HepG2 (cell line): ENCODE measurements around the gene MYH10. TPM values are rescaled to one million over a fixed set of nuclear protein-coding genes. Genes with fewer than 3 reads are reported as not detected.
A peak's percentile ranks its signal among the peaks of the same experiment; 100 is the strongest.

ENCODE experiments used
- CEBPB ChIP-seq: IDR thresholded peaks from 2 replicates; pipeline ENCODE4 v1.6.1; 2011; ENCODE audit warnings: low read depth, low read length, improper control_type of control experiment, borderline replicate concordance
- FOXO1 ChIP-seq: sonication (generic); formaldehyde crosslinking; IDR thresholded peaks from 2 replicates; pipeline ENCODE4 v1.4.0; 2020; ENCODE audit warnings: missing genetic modification reagents
- HNF4A ChIP-seq: sonication (generic); formaldehyde crosslinking; IDR thresholded peaks from 2 replicates; pipeline ENCODE4 v1.4.0; 2020; ENCODE audit warnings: missing genetic modification reagents
- RELA ChIP-seq: sonication (generic); formaldehyde crosslinking; IDR thresholded peaks from 2 replicates; pipeline ENCODE4 v1.4.0; 2020; ENCODE audit warnings: missing genetic modification reagents
- RXRB ChIP-seq: IDR thresholded peaks from 2 replicates; pipeline ENCODE4 v1.6.1; 2016; ENCODE audit warnings: borderline replicate concordance, missing genetic modification reagents, missing compliant biosample characterization
- SOX5 ChIP-seq: IDR thresholded peaks from 2 replicates; pipeline ENCODE4 v1.6.1; 2016; ENCODE audit warnings: borderline replicate concordance
- SRF ChIP-seq: IDR thresholded peaks from 2 replicates; pipeline ENCODE4 v1.6.1; 2011; ENCODE audit warnings: mild to moderate bottlenecking, low read depth, low read length, moderate library complexity
- ZBTB7A ChIP-seq: sonication (generic); formaldehyde crosslinking; IDR thresholded peaks from 2 replicates; pipeline ENCODE4 v1.8.0; 2022; ENCODE audit warnings: mild to moderate bottlenecking, missing genetic modification reagents
- ZNF317 ChIP-seq: sonication (generic); formaldehyde crosslinking; IDR thresholded peaks from 2 replicates; pipeline ENCODE4 v1.5.0; 2020; ENCODE audit warnings: mild to moderate bottlenecking, missing genetic modification reagents
- ZNF331 ChIP-seq: sonication (generic); formaldehyde crosslinking; IDR thresholded peaks from 2 replicates; pipeline ENCODE4 v1.4.0; 2020; ENCODE audit warnings: missing genetic modification reagents
- ZNF367 ChIP-seq: sonication (generic); formaldehyde crosslinking; IDR thresholded peaks from 2 replicates; pipeline ENCODE4 v1.4.0; 2020; ENCODE audit warnings: missing genetic modification reagents, borderline replicate concordance
- polyA plus RNA-seq, 8 experiments: library from polyadenylated mRNA; depleted of rRNA in 3 of 8; stranded (reverse) in 7 of 8; unstranded in 1 of 8; fragments of >200 nt; fragmentation: Illumina TruSeq in 4 of 8; extraction: Trizol in 4 of 8; gene quantifications; 2 replicates each; pipeline versions ENCODE4 v1.2.1 to v1.2.3, GENCODE V29; 2011 to 2016; ENCODE audit warnings: low read depth in 4 of 8, missing spikeins in 1 of 8, mixed read lengths in 1 of 8; ENCODE audit not compliant: insufficient read depth in 1 of 8
- total RNA-seq, 5 experiments: library from RNA; depleted of rRNA; stranded (reverse); fragments of >200 nt; fragmentation: Illumina TruSeq; extraction: Trizol; gene quantifications; 2 replicates each; pipeline ENCODE4 v1.2.3, GENCODE V29; 2016; ENCODE audit warnings: low read depth in 1 of 5
- TF ChIP-seq, protein P1 (sequence below): sonication (generic); formaldehyde crosslinking; IDR thresholded peaks from 2 replicates; pipeline ENCODE4 v1.4.0; 2020; ENCODE audit warnings: missing genetic modification reagents
- TF ChIP-seq, protein P2 (sequence below): sonication (generic); formaldehyde crosslinking; IDR thresholded peaks from 2 replicates; pipeline ENCODE4 v1.4.0; 2020; ENCODE audit warnings: mild to moderate bottlenecking, missing genetic modification reagents
- TF ChIP-seq, protein P3 (sequence below): sonication (generic); formaldehyde crosslinking; IDR thresholded peaks from 2 replicates; pipeline ENCODE4 v1.4.0; 2020; ENCODE audit warnings: missing genetic modification reagents
- TF ChIP-seq, protein P4 (sequence below): IDR thresholded peaks from 2 replicates; pipeline ENCODE4 v1.4.0; 2020; ENCODE audit warnings: mild to moderate bottlenecking, missing genetic modification reagents

The MYH10 gene
- total and polyA plus RNA-seq, 2 of the 13 experiments (the other 11 are each of a cell fraction or from before 2014, with no cell fraction given), result 43.4 to 68.6 TPM

DNA sequence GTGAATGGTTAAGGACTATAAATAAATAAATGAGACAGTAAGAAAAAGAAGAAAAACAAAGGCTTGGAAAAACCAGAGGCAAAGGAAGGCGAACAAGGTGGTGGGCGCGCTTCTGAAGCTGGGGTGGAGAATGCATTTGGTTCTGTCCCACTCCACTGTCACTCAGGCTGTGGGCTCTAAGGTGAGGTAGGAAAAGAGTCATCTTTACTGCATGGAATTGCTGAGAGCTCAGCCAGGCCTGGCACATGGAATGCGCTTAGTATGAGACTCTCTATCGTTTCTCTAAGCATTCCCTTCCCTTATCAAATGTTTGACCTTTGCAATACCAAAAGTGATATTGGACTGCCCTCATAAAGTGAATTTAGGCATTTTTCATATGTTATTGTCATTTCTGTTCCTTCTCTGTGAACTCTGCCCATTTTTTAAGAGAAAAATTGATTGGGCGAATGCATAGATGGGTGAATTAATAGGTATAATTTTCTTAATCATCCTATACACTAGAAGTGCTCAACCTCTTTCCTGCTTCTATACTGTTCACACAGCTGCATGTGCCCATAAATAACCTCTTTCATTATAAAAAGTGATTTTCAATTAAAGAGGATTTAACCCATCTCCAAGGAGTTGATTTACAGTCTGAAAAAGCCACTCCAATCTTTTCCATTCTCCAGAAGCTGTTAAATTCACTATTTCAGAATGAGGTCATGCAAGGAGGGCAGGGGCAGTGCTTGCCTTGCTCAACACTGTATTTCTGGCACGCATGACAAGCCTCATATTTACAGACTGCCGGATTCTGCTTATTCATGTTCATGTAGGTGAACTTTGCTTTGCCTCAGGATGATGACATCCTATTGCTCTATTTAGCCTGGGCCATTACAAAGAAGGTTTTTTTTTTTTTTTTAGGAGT is 87.7 kb downstream of the MYH10 start (continued):
- TF ChIP-seq HNF4A (CRISPR knock-in tag), result peak; percentile 92
- TF ChIP-seq, protein P1, sequence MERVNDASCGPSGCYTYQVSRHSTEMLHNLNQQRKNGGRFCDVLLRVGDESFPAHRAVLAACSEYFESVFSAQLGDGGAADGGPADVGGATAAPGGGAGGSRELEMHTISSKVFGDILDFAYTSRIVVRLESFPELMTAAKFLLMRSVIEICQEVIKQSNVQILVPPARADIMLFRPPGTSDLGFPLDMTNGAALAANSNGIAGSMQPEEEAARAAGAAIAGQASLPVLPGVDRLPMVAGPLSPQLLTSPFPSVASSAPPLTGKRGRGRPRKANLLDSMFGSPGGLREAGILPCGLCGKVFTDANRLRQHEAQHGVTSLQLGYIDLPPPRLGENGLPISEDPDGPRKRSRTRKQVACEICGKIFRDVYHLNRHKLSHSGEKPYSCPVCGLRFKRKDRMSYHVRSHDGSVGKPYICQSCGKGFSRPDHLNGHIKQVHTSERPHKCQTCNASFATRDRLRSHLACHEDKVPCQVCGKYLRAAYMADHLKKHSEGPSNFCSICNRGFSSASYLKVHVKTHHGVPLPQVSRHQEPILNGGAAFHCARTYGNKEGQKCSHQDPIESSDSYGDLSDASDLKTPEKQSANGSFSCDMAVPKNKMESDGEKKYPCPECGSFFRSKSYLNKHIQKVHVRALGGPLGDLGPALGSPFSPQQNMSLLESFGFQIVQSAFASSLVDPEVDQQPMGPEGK (CRISPR knock-in tag), result peak; percentile 20; the same call in 1 of the 2 replicates
- no peak for TF ChIP-seq RELA (CRISPR knock-in tag)
- TF ChIP-seq FOXO1 (CRISPR knock-in tag), result peak; percentile 88
- TF ChIP-seq CEBPB, result peak; percentile 96
- peak; percentile 90 for TF ChIP-seq RXRB
- peak; percentile 85 for TF ChIP-seq SOX5 (CRISPR knock-in tag)
- TF ChIP-seq, protein P2, sequence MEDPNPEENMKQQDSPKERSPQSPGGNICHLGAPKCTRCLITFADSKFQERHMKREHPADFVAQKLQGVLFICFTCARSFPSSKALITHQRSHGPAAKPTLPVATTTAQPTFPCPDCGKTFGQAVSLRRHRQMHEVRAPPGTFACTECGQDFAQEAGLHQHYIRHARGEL (CRISPR knock-in tag), result no peak
- no peak for TF ChIP-seq ZNF317 (CRISPR knock-in tag)
- TF ChIP-seq SRF, result 0 out of 2 replicates have a peak, but pooled peaks have one; percentile 23
- TF ChIP-seq, protein P3, sequence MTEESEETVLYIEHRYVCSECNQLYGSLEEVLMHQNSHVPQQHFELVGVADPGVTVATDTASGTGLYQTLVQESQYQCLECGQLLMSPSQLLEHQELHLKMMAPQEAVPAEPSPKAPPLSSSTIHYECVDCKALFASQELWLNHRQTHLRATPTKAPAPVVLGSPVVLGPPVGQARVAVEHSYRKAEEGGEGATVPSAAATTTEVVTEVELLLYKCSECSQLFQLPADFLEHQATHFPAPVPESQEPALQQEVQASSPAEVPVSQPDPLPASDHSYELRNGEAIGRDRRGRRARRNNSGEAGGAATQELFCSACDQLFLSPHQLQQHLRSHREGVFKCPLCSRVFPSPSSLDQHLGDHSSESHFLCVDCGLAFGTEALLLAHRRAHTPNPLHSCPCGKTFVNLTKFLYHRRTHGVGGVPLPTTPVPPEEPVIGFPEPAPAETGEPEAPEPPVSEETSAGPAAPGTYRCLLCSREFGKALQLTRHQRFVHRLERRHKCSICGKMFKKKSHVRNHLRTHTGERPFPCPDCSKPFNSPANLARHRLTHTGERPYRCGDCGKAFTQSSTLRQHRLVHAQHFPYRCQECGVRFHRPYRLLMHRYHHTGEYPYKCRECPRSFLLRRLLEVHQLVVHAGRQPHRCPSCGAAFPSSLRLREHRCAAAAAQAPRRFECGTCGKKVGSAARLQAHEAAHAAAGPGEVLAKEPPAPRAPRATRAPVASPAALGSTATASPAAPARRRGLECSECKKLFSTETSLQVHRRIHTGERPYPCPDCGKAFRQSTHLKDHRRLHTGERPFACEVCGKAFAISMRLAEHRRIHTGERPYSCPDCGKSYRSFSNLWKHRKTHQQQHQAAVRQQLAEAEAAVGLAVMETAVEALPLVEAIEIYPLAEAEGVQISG (CRISPR knock-in tag), result peak; percentile 42; the same call in 1 of the 2 replicates
- TF ChIP-seq ZNF331 (CRISPR knock-in tag), result peak; percentile 92; the same call in 1 of the 2 replicates
- TF ChIP-seq ZBTB7A, result no peak
- no peak for TF ChIP-seq ZNF367 (CRISPR knock-in tag)
- TF ChIP-seq, protein P4, sequence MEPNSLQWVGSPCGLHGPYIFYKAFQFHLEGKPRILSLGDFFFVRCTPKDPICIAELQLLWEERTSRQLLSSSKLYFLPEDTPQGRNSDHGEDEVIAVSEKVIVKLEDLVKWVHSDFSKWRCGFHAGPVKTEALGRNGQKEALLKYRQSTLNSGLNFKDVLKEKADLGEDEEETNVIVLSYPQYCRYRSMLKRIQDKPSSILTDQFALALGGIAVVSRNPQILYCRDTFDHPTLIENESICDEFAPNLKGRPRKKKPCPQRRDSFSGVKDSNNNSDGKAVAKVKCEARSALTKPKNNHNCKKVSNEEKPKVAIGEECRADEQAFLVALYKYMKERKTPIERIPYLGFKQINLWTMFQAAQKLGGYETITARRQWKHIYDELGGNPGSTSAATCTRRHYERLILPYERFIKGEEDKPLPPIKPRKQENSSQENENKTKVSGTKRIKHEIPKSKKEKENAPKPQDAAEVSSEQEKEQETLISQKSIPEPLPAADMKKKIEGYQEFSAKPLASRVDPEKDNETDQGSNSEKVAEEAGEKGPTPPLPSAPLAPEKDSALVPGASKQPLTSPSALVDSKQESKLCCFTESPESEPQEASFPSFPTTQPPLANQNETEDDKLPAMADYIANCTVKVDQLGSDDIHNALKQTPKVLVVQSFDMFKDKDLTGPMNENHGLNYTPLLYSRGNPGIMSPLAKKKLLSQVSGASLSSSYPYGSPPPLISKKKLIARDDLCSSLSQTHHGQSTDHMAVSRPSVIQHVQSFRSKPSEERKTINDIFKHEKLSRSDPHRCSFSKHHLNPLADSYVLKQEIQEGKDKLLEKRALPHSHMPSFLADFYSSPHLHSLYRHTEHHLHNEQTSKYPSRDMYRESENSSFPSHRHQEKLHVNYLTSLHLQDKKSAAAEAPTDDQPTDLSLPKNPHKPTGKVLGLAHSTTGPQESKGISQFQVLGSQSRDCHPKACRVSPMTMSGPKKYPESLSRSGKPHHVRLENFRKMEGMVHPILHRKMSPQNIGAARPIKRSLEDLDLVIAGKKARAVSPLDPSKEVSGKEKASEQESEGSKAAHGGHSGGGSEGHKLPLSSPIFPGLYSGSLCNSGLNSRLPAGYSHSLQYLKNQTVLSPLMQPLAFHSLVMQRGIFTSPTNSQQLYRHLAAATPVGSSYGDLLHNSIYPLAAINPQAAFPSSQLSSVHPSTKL (CRISPR knock-in tag), result peak; percentile 97
